GM19240 (cell line): ENCODE data around the gene GRIP1.
"Not testable (repeated sequence)": the region's sequence is repeated elsewhere in the genome, so short reads cannot be mapped to it uniquely, and the experiment has no call there.

Experiments used
- DNase-seq: peaks from one replicate; pipeline ENCODE4 v3.0.0; 2011; ENCODE audit warnings: low spot score; ENCODE audit not compliant: insufficient read length

Gene GRIP1

DNA sequence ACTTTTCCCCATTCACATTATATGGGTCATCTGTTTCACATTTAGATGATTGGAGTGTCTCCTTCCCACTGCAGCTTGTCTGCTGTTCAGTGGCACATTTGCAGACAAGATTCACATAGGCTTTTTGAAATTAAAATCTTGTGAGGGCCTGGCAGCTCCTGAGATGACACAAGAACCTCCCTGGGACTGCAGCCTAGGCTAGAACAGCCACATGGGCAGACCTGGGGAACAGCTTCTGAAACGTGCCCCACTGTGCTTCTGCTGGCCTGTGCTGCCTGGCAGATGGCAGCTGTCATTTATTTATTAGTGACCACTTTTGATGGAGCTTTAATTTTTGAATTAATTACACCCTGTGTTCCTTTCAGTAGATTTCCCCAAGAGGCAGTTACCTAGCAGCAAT lies 137.4 kb downstream of the GRIP1 start:
- DNase-seq: no peak

DNA sequence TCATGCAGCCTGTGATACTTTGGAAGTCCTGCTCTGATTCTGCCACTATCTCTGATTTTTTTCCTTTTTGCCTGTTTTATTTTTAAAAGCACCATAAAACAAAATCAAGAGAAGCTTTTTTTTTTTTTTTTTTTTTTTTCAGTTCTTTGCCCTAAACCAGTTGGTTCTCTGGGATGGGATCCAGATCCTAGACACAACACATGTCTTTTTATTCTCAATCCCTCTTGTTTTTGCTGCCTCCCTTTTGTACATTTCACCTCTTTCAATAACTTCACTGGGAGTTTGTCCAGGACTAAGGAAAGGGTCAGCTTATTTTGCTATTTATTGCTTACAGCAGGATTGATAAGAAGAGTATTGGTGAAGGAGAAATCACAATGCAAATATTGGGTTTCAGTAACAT lies 139.4 kb downstream of the GRIP1 start:
- no peak for DNase-seq

DNA sequence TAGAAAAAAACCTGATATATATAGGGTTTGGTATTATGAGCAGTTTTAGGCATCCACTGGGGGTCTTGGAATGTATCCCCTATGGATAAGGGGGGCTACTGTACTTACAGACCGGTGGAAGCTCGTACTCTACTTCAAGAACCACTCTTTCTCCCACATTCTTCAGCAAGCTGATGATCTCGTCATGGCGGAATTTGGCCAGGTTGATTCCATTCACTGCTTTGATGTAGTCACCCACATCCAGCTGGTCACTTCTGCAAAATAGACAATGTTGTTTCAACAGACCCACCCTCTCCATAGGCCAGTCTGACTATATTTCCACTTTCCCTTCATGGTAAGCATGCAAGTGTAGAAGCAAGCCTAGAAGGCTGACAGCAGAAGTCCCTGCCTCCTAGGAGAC lies 139.9 kb downstream of the GRIP1 start:
- no peak for DNase-seq

DNA sequence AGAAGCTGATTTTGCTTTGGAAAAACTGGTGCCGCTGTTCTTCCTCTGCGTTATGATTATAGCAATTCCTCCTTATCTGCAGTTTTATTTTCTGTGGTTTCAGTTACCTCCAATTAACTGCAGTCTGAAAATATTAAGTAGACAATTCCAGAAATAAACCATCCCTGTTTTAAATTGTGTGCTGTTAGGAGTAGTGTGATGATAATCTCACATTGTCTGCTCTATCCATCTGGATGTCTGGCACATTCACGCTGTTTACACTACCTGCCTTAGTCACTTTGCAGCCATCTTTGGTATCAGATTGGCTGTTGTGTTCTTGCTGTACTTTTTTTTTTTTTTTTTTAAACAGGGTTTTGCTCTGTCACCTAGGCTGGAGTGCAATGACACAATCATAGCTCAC lies 141.0 kb downstream of the GRIP1 start:
- DNase-seq: no peak

DNA sequence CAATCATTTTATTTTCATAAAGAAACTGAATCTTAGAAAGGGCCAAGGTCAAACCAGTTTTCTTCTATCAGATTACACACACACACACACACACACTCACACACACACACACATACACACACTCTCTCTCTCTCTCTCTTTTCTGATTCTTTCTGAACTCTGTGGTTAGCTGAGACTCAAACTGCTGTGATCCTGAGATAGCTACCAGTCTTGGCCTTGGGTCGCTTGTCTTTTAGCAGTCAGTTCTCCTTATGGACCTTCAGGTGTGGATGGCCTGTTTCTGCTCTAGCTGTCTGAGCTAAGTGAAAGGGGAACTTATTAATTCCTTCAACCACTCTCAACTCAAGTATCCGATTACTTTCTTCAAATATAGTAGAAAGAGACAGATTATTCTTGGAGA lies 145.1 kb downstream of the GRIP1 start:
- DNase-seq: no peak

DNA sequence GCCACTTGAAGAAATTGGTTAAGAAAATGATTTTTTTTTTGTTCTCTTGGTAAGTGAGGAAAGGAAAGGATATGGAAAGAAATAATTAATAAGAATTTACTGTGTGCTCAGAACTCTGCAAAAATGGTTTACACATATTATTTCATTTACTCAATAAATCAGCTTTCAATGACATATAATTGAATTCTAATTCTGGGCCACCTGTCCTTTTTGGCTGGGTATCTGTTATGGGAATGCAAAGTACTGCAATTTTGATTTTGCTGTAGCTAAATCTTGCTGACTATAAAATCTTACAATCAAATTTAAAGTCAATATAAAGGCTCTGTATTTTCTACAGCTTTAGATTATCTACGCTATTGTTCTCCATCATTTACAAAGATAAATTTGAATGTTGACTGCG lies 147.1 kb downstream of the GRIP1 start:
- DNase-seq: no peak

DNA sequence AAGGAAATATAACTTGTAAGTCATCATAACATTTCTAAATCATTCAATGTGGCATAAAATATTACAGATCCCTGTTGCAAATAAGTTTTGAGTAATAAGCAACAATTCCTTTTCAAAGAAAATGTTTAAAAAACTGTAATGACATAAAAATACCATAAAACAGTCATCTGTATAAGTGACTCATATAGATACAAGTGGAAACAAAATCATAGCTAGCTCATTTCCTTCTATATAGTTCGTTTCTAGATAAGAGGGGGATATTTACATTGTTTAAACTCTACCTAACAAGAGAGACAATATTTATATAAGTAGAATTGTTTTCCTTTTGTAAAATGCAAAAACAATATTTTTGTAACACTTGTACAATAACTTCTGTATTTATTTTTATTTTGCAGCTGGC lies 148.9 kb downstream of the GRIP1 start:
- no peak for DNase-seq

DNA sequence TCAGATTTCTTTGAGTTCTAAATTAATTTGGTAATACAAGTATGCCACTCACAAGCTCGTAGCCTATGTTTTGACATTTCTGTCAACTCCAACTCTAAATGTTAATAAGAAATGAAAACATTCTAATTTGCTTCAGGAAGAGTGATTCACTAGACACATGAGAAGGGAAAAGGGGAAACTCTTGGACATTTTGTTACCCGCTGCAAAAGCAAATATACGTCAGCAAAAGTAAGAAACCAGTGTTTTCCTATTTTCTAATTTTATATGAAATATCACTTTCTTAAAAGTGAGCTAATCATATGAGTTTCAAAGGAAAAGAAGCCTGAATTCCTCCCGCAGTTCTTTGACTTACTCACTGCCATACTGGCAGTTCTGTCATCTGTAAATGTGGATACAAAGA lies 162.3 kb downstream of the GRIP1 start:
- no peak for DNase-seq

DNA sequence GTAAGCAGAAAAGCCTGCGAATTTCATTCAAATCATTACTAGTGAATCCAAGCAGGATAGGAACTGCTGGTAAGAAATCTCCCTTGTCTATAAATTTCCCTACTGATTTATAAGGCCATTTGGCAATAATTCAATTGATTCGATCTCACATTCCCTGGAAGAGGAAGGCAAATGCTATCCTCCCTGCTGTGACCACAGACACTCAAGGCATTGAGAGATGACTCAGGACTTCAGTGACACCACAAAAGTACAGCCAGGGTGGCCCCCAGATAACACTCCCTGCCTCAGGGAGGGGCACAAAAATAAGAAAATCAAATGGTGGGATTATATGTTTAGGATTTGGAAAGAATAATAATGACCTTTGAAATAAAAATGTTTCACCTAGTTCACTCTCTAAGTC lies 162.7 kb downstream of the GRIP1 start:
- DNase-seq: no peak

DNA sequence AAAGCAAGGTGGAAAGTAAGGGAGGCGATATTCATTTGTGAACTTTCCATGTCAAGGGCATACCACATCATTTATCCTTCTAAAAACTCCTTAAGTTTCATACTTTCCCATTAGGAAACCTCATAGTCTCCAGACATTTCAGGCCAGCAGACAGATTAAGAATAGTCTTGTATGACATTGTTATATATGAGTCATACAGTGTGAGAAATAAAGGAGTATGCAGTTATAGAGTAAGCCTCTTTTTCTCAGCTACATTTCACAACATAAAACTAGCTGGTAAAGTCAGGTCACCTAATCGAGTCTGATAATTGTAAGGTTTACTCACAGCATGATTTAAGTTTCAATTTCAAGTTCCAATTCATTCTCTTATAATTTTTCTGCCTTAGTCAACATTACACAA lies 164.3 kb downstream of the GRIP1 start:
- DNase-seq: no peak

DNA sequence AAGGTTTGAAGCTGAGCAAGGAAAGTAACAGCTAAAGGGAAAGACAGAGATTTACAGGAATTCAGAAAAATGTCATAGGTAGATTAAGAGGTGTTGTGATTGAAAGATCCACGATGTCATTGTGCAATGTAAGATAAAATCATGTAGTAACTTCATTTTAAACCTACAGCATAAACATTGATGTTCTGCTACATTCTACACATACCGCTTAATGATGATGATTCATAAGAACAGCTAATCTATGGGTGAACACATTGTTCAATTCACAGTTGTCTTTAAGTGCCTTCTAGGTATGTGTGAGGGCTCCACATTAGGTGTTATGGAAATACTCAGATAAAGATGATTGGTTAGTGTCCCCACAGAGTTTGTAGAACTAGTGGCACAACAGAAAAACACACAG lies 170.9 kb downstream of the GRIP1 start:
- DNase-seq: no peak

DNA sequence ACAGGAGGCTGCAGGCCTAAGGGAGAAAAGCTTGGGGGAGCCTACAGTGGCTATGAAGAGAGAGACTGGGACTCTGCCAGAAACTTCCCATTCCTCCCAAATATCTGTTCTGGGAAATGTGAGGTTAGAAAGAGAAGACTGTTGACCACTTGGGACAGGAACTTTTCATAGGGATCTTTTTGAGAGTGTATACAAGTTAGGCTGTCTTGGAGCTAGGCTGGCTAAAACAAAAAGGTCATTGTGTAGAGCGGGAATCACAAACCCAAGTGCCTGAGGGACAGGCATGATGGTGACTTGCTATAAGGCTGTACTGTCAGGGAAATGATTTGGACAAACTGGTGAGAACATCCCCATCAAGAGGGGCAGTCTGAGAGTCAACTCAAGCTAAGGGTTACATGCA lies 175.1 kb downstream of the GRIP1 start:
- DNase-seq: no peak

DNA sequence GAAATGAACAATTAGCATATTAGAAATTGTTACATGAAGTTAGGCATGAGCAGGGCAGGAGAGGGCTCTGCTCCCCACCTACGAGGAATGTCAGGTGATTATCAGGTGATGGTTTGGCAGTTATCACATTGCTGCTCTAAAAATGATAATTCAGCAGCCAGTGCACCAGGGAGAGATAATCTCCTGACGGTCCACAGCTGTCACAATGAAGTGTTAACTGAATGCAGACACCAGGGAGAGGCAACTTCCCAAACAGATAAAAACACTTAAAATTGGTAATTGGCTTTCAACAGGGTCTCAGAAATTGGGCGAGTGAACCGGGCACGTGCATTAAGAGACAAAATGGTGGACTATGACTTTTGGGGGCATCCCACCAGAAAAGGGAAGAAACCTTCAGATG lies 176.0 kb downstream of the GRIP1 start:
- DNase-seq: no peak

DNA sequence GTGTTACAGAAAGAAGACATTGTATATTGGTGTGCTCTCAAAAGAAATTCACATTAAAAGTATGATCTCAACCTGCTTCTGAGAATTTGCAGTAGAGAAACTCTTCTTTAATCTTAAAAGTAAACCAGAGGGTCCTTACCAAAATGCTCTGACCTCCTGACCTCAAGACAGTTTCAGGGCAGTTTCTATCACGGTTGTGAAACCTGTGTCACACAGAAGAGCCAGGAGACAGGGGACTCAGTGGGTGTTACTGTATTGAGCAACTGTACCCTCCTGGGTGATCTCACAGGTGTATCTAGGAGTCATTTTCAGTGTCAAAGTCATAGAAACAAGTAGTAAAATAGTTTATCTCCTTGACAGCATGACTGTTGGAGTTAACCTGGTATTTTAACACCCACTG lies 178.0 kb downstream of the GRIP1 start:
- peak; percentile 43 for DNase-seq

DNA sequence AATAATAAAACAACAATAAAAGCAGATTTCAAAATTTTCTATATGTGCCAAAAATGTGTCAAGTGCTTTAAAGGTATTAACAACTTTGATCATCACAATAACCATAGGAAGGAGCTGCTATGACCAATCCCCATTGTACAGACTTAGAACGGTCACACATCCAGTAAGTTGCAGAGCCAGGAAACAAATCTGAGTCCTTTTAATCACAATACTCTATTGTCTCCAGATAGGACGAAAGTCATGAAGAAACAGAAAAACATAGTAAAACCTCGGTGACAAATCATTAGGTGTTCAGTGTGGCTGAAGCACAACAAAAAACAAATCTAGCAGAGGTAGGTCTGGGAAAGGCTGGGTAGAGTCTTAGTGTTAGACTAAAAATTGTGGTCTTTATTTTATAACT lies 178.8 kb downstream of the GRIP1 start:
- no peak for DNase-seq

DNA sequence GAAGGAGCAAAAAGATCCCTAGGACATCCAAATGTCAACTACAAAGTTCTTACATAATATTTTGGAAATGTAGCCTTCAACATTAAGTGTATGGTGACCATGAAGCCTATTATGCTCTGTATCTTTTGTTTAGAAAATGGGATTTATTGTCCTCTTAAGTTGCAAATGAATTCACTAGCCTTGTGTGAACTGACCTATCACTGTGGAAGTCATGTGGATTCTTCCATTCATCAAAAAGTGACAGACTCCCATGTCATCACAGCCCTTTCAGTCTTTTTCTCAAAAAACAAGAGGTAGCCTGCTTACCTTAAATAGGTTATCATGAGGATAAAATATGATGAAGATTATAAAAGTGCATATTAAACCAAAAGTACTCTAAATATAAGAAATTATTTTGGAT lies 179.9 kb downstream of the GRIP1 start:
- DNase-seq: no peak

DNA sequence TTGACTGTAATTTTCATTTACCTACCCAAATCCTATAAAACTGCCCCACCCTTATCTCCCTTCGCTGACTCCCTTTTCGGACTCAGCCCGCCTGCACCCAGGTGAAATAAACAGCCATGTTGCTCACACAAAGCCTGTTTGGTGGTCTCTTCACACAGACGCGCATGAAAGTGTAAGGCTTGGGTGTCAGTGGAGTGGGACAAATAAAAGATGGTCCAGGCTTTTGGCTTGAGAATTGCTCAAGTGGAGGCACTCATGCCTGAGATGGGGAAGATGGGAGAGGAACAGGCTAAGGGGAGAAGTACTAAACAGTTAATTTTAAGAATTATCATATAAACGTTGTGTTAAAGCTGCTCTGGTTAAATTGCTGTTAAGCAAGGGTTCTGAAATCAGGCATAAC lies 180.8 kb downstream of the GRIP1 start:
- DNase-seq: not testable (repeated sequence)

DNA sequence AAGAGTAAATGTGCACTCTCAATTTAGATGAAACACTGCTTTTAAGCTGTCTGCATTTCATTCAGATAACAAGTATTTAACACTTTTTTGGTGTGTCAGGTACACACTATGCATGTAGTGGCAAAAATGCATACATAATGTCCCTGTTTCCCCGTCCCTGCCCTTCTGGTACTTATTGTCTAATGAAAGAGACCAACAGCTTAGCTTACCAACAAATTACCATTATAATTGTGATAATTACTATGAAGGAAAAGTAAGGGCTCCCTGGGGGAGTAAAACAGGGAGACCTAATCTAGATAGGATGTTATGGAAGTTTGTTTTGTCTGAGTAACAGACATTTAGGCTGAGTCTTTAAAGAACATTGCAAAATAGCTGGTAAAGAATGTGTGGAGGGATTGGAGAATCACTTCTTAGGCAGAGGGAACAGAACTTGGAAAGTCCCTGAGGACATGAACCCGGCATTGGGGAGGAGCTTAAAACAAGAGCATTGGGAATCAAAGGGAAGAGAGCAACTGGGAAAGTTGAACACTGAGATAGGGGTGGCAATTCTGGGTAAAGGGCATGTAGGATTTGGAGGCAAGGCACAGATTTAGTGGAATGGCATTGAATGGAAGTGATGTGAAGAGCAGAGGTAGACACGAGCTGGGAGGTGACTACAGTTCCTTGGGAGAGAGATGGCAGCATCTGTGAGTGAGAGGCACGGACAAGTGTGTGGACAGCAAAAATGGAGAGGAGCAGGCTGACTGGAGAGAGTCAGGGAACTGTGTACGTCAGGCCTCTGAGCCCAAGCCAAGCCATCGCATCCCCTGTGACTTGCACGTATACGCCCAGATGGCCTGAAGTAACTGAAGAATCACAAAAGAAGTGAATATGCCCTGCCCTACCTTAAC lies 181.6 kb downstream of the GRIP1 start:
- no peak for DNase-seq

DNA sequence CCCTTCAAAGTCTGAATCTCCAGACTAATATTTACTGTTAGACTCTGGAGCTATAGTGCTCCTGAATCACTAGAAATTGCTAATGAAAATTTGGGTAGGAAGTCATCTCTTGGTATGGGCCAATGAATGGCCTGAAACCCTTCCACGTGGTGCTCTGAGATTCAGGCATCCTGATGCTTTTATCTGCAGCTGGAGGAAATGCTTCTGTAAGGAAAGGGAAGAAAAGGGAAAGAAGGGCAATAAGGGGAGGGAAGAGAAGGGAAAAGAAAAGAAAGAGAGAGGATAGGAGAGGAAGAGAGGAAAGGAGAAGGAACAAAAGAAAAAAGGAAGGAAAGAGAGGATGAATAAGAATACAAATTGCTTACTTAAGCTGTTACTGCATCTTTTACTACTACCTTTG lies 182.3 kb downstream of the GRIP1 start:
- DNase-seq: no peak

DNA sequence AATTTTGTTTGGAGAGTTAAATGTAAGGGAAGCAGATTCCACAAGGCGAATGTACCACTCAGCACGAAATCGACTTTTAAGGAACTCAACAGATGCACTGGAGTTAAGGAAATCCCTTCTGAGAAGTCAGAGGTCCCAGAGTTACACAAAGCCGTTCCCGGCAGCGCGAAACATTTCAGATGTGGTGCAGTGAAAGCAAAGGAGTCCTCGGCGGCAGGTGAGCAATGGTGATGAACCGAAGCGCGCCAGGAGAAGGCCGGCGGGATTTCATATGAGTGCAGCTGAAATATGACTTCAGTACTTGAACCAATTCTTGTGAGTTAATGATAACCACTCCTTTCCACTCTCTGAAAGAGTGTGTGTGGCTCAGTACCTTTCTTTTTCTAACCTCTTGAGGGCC lies 183.2 kb downstream of the GRIP1 start:
- DNase-seq: no peak

DNA sequence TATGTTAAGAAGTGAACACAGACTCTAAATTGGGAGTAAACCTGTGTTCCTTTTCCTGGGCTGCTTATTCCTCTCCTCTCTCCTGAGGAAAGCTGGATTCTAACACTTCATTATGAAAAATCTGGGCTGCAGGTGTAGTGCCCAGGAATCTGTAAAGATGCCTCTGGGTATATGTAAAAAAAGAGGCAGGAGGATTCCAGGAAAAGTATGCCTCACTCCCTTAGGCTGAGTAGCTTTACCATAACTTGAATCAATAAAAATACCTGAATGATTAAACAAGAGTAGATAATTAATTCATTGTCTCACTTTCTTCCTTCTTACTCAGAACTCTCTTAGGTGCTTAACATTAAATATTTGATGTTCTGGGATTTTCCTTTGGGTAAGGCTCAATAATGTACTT lies 185.1 kb downstream of the GRIP1 start:
- no peak for DNase-seq

DNA sequence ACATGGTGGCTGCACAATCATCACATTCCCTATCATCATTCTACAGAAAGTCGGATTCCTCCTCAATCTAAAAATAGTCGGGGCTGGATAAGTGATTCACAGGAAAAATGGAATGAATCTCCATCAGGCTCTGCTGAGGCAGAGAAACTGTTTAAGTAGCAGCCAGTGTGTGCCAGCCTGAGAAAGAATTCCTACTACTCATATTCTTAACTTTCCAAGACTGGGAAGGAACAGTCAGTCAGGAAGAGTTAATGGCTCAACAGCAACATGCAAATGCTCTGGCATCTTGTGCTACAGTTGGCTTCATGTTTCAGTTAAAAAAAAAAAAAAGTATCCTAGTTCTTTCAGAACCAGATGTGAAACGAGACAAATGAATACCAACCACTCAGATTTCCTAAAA lies 187.0 kb downstream of the GRIP1 start:
- DNase-seq: no peak

DNA sequence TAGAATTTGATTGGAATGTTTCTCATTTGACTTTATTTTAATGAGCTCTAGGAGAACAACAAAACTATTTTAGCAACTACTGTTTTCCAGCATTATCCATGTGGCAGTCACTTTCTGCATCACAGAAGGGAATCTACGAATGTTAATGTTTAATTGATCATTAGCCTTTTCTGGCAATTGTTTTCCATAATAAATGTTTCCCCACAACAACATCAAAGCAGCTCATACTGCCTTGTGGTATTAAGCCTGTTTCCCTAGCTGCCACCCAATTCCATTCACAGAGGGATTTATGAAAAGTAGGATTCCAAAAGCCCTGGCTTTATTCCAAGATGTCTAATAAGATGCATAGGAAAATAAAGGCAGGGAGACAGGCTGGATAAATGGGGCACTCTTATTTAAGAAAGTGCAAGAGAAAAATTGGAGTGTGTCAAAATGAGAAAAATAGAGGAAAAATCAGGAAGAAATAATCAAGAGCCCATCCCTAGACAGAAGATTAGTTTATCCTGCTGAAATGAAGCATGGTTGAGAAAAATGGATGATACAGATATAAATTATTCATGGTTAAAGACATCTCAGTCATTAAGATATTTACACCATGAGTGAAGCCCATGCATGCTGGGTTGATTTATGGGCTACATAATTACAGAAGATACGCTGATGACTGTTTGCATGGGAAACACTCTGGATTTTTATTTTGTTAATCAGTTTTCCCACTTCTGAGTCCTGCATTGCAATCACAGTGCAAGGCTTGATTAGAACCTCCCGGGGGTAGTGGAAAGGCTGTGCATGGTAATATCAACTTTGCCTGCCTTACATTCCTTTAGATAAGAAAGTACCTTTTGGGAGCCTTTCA lies 196.3 kb downstream of the GRIP1 start:
- no peak for DNase-seq
